Uterus (tissue), 4 donors: ENCODE measurements around the gene LYRM4. TPM values are rescaled to one million over a fixed set of nuclear protein-coding genes. Genes with fewer than 3 reads are reported as not detected.

Experiments used
- DNase-seq, 2 donors: peaks; one replicate each; pipeline ENCODE4 v3.0.0-alpha.2; 2019 to 2020
- H3K27ac ChIP-seq, 2 donors: fragments of 200-600 bp; sonication (generic); 1 replicate in 1 of 2; 2 replicates in 1 of 2; pipeline ENCODE4 v1.5.1; 2016 to 2018
- H3K27me3 ChIP-seq, 2 donors: fragments of 200-600 bp; sonication (generic); one replicate each; pipeline ENCODE4 v1.5.1; 2018 to 2019; ENCODE audit warnings: control low read depth in 1 of 2
- H3K36me3 ChIP-seq, 2 donors: fragments of 200-600 bp; sonication (generic); one replicate each; pipeline ENCODE4 v1.5.1; 2019; ENCODE audit warnings: control low read depth in 1 of 2
- H3K4me1 ChIP-seq, 2 donors: fragments of 200-600 bp; sonication (generic); one replicate each; pipeline ENCODE4 v1.5.1; 2018 to 2019; ENCODE audit warnings: control low read depth in 1 of 2
- H3K4me3 ChIP-seq, 2 donors: fragments of 200-600 bp; sonication (generic); 1 replicate in 1 of 2; 2 replicates in 1 of 2; pipeline ENCODE4 v1.5.1; 2018 to 2019; ENCODE audit warnings: mild to moderate bottlenecking in 1 of 2
- H3K9me3 ChIP-seq, 2 donors: fragments of 200-600 bp; sonication (generic); one replicate each; pipeline ENCODE4 v1.5.1; 2019; ENCODE audit warnings: control low read depth in 1 of 2
- CTCF ChIP-seq, 4 experiments: fragments of 200-600 bp in 2 of 4; fragments of 450-650 bp in 2 of 4; sonication (generic) in 2 of 4; IDR thresholded peaks; one replicate each; pipeline ENCODE4 v1.5.1; 2016 to 2019; ENCODE audit warnings: antibody characterized with exemption in 4 of 4, mild to moderate bottlenecking in 2 of 4, moderate library complexity in 1 of 4
- POLR2A ChIP-seq, 2 donors: fragments of 450-650 bp; IDR thresholded peaks; one replicate each; pipeline ENCODE4 v1.6.1; 2016; ENCODE audit warnings: antibody characterized with exemption in 2 of 2, mild to moderate bottlenecking in 1 of 2, moderate library complexity in 1 of 2
- intact Hi-C: fragments of 100-400 bp; cut with DNase I; formaldehyde crosslinking; loops from one replicate; pipeline ENCODE4 v1.15.1; 2023; ENCODE audit warnings: low total_unique reads
- total RNA-seq, 4 donors: library from RNA; depleted of rRNA in 3 of 4; stranded (reverse); fragments of >200 nt in 3 of 4; gene quantifications; one replicate each; pipeline versions ENCODE4 v1.1.0 to v1.2.4, GENCODE V29; 2014 to 2023
- donor health status: DM: yes; HTN: yes; CAD: no.

LYRM4 gene
- total RNA-seq, 4 donors from 2014 or later = 3.1 to 33.0 (median 15.7) TPM

- Histone ChIP-seq H3K4me1 (no peaks in the 10 kb centered on the region), H3K27me3 (no peaks in the 10 kb centered on the region), H3K9me3 (no peaks in the 10 kb centered on the region), H3K27ac (no peak overlapping the region), H3K4me3 (no peak overlapping the region), H3K36me3 (no peaks in the 10 kb centered on the region)
- DNase-seq = no peak
- intact Hi-C loops = loop anchor here (10.0 kb wide), 1 partner anchor 1404 kb away; no protein-coding TSS in a partner anchor
- TF ChIP-seq POLR2A (IDR thresholded peaks at IDR 0.05) = no peak
- no peak for TF ChIP-seq CTCF (IDR thresholded peaks at IDR 0.05)
These were observed 119.7 kb downstream of the LYRM4 start for GRCh38 chr6:5141046-5141445.

GRCh38 chr6:5139828-5140771 is 120.7 kb downstream of the LYRM4 start:
- no peaks in the 10 kb centered on the region for H3K27me3 ChIP-seq
- H3K9me3 ChIP-seq = no peaks in the 10 kb centered on the region
- DNase-seq = no peak
- no peaks in the 10 kb centered on the region for H3K4me1 ChIP-seq
- H3K4me3 ChIP-seq = no peak overlapping the region
- intact Hi-C loops = loop anchor here (10.0 kb wide), 1 partner anchor 1405 kb away; no protein-coding TSS in a partner anchor
- no peaks in the 10 kb centered on the region for H3K36me3 ChIP-seq
- TF ChIP-seq POLR2A (IDR thresholded peaks at IDR 0.05) (no peak), CTCF (IDR thresholded peaks at IDR 0.05) (no peak)
- H3K27ac ChIP-seq = no peak overlapping the region

DNA sequence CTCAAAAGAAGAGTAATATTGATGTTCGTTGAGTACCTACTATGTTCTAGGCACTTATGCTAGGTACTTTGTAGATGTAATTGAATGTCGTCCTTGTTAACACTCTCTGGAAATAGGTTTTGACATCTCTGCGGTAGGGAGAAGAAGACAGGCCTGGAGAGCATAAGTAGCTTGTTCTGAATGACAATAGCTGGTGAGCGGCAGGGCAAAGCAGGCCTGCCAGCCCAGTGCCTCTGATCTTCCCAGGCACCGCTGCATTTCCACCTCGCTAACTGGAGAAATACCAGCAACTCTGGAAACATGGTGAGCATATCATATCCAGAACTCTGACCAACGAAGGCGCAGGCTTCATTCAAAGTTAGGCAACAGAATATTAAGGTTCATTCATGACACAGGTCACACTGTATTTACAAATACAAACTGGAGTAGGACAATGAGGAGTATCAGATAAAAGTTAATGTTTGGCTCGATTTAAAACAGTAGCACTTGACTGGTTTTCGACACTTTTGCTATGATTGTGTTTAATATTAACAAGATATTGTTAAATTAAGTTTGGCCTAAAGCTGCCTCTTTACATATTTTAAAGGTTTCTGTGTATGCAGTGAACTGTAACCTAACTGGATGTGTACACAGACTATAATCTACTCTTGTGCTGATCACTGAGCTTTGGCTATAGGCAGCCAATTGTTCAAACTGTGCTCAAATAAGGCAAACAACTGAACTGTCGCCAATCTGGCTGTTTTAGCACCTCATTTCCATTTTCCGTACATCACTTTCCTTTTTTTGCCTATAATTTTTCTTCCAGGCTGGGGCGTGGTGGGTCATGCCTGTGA is 121.5 kb downstream of the LYRM4 start:
- H3K27ac ChIP-seq = no peak overlapping the region
- no peaks in the 10 kb centered on the region for H3K36me3 ChIP-seq
- intact Hi-C loops = no loop called here
- H3K4me3 ChIP-seq = no peak overlapping the region
- no peak for DNase-seq
- TF ChIP-seq POLR2A (IDR thresholded peaks at IDR 0.05) (no peak), CTCF (IDR thresholded peaks at IDR 0.05) (no peak)
- H3K27me3 ChIP-seq = no peaks in the 10 kb centered on the region
- H3K9me3 ChIP-seq = no peaks in the 10 kb centered on the region
- H3K4me1 ChIP-seq = no peaks in the 10 kb centered on the region

- no peaks in the 10 kb centered on the region for H3K36me3 ChIP-seq
- intact Hi-C loops = no loop called here
- H3K27me3 ChIP-seq = no peaks in the 10 kb centered on the region
- no peak overlapping the region for H3K4me3 ChIP-seq
- H3K4me1 ChIP-seq = no peaks in the 10 kb centered on the region
- TF ChIP-seq POLR2A (IDR thresholded peaks at IDR 0.05) (no peak), CTCF (IDR thresholded peaks at IDR 0.05) (no peak)
- H3K27ac ChIP-seq = no peak overlapping the region
- no peak for DNase-seq
- no peaks in the 10 kb centered on the region for H3K9me3 ChIP-seq
These were observed 123.9 kb downstream of the LYRM4 start for GRCh38 chr6:5136851-5137250.
